Upper lobe of left lung (tissue), 4 donors: ENCODE data around the gene CLDN6.

ENCODE experiments used
- POLR2AphosphoS5 ChIP-seq, 2 donors: sonication (generic); formaldehyde crosslinking; IDR thresholded peaks; one replicate each; pipeline ENCODE4 v1.5.1; 2017; ENCODE audit warnings: antibody characterized with exemption in 2 of 2
- TF ChIP-seq, protein P1 (sequence below), 6 experiments: fragments of 450-650 bp in 4 of 6; fragments of 200-600 bp in 2 of 6; sonication (generic) in 2 of 6; IDR thresholded peaks; one replicate each; pipeline ENCODE4 v1.5.1; 2016 to 2019; ENCODE audit warnings: antibody characterized with exemption in 6 of 6

DNA sequence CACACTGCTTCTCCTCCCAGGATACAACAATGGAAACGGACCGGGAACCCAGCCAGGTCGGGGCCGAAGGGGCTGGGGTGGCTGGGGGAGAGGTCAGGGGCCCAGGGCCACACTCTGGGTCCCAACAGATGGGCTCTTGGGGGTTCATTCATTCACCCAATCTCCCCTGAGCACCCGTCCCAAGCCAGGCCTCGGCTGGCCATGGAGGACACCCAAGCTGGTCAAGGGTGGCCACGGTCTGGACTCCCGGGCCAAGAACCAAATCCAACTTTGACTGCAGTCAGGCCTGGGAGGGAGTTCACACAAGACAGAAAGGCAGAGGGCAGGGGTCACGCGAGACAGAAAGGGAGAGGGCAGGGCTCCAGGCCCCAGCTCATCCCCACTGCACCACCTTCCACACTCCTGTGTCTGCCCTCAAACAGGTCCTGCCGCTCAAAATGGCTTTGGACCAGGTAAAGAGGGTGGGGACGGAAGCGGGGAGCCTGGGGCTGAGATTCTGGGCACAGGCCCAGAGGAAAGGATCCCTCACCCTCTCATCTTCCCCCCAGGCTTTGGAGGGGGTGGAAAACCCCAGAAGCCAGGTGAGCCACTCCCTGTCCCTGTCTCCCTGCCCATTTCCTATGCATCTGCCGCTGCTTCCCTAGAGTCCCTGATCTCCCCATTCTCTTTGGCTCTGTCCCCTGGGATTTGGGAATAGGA is 25.5 kb downstream of the CLDN6 start:
- TF ChIP-seq, protein P1, sequence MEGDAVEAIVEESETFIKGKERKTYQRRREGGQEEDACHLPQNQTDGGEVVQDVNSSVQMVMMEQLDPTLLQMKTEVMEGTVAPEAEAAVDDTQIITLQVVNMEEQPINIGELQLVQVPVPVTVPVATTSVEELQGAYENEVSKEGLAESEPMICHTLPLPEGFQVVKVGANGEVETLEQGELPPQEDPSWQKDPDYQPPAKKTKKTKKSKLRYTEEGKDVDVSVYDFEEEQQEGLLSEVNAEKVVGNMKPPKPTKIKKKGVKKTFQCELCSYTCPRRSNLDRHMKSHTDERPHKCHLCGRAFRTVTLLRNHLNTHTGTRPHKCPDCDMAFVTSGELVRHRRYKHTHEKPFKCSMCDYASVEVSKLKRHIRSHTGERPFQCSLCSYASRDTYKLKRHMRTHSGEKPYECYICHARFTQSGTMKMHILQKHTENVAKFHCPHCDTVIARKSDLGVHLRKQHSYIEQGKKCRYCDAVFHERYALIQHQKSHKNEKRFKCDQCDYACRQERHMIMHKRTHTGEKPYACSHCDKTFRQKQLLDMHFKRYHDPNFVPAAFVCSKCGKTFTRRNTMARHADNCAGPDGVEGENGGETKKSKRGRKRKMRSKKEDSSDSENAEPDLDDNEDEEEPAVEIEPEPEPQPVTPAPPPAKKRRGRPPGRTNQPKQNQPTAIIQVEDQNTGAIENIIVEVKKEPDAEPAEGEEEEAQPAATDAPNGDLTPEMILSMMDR (IDR thresholded peaks at IDR 0.05), result no peak
- no peak for TF ChIP-seq POLR2AphosphoS5 (IDR thresholded peaks at IDR 0.05)
